ENCODE measurements around the gene ARHGAP26. TPM values are rescaled to one million over a fixed set of nuclear protein-coding genes. Genes with fewer than 3 reads are reported as not detected.

The ARHGAP26 gene
- total and polyA plus RNA-seq, 2 of the 4 experiments (the other 2 are of a cell fraction), result 0.54 to 0.56 TPM

DNA sequence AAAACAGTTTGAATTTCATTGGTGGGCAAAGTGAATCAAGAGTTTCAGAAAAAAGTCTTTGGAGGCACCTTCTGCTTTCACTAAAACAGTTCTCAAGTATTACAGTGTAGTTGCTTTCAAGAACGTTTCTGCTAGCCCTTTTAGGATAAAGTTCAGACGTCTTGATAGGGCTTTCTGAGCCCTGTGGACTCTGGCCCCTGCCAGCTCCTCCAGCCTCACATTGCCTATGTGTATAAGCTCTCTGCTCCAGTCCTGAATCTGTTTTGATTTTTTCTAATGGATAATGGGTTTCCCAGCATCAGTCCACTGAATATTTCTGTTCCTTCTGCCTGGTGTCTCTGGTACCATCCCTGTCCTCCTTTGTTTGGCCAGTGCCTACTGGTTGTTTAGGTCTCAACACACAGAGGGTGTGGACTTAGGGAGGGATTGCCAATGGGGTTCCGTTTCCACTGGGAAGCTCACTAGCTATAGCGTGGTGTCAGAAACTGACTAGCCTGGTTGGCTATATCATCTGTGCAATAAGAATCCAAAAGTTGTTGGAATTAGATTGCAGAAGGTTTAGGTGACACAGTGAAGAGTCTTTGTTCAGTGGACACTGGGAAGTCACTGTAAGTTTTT, 26.4 kb downstream of the ARHGAP26 start:
- POLR2A ChIA-PET (ENCODE audit: unreplicated experiment), result no interaction called here
- dilution Hi-C loops (cut with HindIII; ENCODE audit: low sequenced_read_pairs, unreplicated experiment) (no loop called here), intact Hi-C loops (cut with micrococcal nuclease) (no loop called here), in situ Hi-C loops (cut with MboI; ENCODE audit: low sequenced_read_pairs) (no loop called here)
- Histone ChIP-seq H2AFZ (replicated peaks; ENCODE audit: low read length, poor library complexity) (no peak overlapping the region), H3K56ac (ENCODE audit: extremely low read depth, insufficient read depth, low read length) (no peak overlapping the region), H2BK15ac (ENCODE audit: low read depth, low read length) (no peak overlapping the region), H3K79me1 (ENCODE audit: low read depth in 1 of 2, low read length in 2 of 2) (no peaks in the 10 kb centered on the region), H3K4ac (ENCODE audit: low read depth, low read length) (no peak overlapping the region), H2BK5ac (ENCODE audit: low read depth, low read length, poor library complexity, severe bottlenecking) (no peak overlapping the region), H3K4me3 (ENCODE audit: insufficient read depth, low read depth, low read length) (no peak overlapping the region), H3K36me3 (ENCODE audit: control insufficient read depth, insufficient read depth, low read length) (no peaks in the 10 kb centered on the region), H2AK5ac (ENCODE audit: low read depth, low read length) (no peak overlapping the region), H4K5ac (ENCODE audit: low read depth, low read length) (no peak overlapping the region), H3K9ac (ENCODE audit: low read depth, low read length) (no peak overlapping the region), H3K14ac (replicated peaks; ENCODE audit: low read depth, low read length) (no peak overlapping the region), H2BK20ac (ENCODE audit: low read depth, low read length) (no peak overlapping the region), H2AK9ac (replicated peaks; ENCODE audit: low read depth, low read length, poor library complexity) (no peak overlapping the region), H3K27ac (ENCODE audit: insufficient read depth, low read length) (no peak overlapping the region), H3K4me2 (ENCODE audit: low read depth, low read length) (no peak overlapping the region), H3K9me1 (ENCODE audit: insufficient read depth, low read length) (0 out of 2 replicates have a peak, but pooled peaks cover 2% of the 10 kb centered on the region), H4K20me1 (ENCODE audit: insufficient read depth, low read length) (no peaks in the 10 kb centered on the region), H3K18ac (ENCODE audit: low read depth, low read length) (no peak overlapping the region), H3K27me3 (ENCODE audit: control insufficient read depth, insufficient read depth, low read length) (peaks cover 39% of the 10 kb centered on the region), H4K91ac (ENCODE audit: insufficient read depth, low read depth, low read length) (no peak overlapping the region), H3K4me1 (ENCODE audit: control insufficient read depth, insufficient read depth, low read length) (no peaks in the 10 kb centered on the region), H3K9me3 (ENCODE audit: control insufficient read depth, insufficient read depth, low read length) (no peaks in the 10 kb centered on the region; the same call in 1 of the 2 replicates), H2BK120ac (ENCODE audit: low read depth, low read length) (no peak overlapping the region), H3K23ac (ENCODE audit: low read depth, low read length) (no peak overlapping the region), H4K8ac (ENCODE audit: low read depth in 2 of 2, low read length in 2 of 2) (no peak overlapping the region)
- no peak for DNase-seq
- WGBS, 2 experiments (ENCODE audit: extremely low coverage in 2 of 2, insufficient read length in 1 of 2), result 20% methylated on average over 1 of the region's 4 CpGs; no CpG with 5 or more reads in 1 of the 2 experiments
- no peak for ATAC-seq (ENCODE audit: low read depth)
- TF ChIP-seq SMC3 (IDR thresholded peaks at IDR 0.05; ENCODE audit: low read depth, low read length) (no peak), RCOR1 (IDR thresholded peaks at IDR 0.05; ENCODE audit: insufficient replicate concordance, low read length) (no peak), CHD1 (IDR thresholded peaks at IDR 0.05; ENCODE audit: low read depth, low read length) (no peak), BHLHE40 (IDR thresholded peaks at IDR 0.05; ENCODE audit: low read depth, low read length) (no peak), RAD21 (IDR thresholded peaks at IDR 0.05; ENCODE audit: low read length) (no peak), POLR2A (IDR thresholded peaks at IDR 0.05; ENCODE audit: low read depth, low read length) (no peak), MAZ (IDR thresholded peaks at IDR 0.05; ENCODE audit: borderline replicate concordance, low read depth, low read length) (no peak), MXI1 (IDR thresholded peaks at IDR 0.05; ENCODE audit: borderline replicate concordance, low read depth, low read length) (no peak), RFX5 (IDR thresholded peaks at IDR 0.05; ENCODE audit: low read depth, low read length) (no peak), FOS (IDR thresholded peaks at IDR 0.05; ENCODE audit: low read depth, low read length) (no peak), NFE2L2 (IDR thresholded peaks at IDR 0.05; ENCODE audit: low read depth, low read length) (no peak), MAFK (IDR thresholded peaks at IDR 0.05; ENCODE audit: low read depth, low read length) (no peak), CEBPB (IDR thresholded peaks at IDR 0.05; ENCODE audit: low read depth, low read length) (no peak)
- TF ChIP-seq, protein P1, sequence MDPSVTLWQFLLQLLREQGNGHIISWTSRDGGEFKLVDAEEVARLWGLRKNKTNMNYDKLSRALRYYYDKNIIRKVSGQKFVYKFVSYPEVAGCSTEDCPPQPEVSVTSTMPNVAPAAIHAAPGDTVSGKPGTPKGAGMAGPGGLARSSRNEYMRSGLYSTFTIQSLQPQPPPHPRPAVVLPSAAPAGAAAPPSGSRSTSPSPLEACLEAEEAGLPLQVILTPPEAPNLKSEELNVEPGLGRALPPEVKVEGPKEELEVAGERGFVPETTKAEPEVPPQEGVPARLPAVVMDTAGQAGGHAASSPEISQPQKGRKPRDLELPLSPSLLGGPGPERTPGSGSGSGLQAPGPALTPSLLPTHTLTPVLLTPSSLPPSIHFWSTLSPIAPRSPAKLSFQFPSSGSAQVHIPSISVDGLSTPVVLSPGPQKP (IDR thresholded peaks at IDR 0.05; ENCODE audit: borderline replicate concordance, low read depth, low read length), result no peak
- TF ChIP-seq, protein P2, sequence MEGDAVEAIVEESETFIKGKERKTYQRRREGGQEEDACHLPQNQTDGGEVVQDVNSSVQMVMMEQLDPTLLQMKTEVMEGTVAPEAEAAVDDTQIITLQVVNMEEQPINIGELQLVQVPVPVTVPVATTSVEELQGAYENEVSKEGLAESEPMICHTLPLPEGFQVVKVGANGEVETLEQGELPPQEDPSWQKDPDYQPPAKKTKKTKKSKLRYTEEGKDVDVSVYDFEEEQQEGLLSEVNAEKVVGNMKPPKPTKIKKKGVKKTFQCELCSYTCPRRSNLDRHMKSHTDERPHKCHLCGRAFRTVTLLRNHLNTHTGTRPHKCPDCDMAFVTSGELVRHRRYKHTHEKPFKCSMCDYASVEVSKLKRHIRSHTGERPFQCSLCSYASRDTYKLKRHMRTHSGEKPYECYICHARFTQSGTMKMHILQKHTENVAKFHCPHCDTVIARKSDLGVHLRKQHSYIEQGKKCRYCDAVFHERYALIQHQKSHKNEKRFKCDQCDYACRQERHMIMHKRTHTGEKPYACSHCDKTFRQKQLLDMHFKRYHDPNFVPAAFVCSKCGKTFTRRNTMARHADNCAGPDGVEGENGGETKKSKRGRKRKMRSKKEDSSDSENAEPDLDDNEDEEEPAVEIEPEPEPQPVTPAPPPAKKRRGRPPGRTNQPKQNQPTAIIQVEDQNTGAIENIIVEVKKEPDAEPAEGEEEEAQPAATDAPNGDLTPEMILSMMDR (conservative IDR thresholded peaks at IDR 0.05; ENCODE audit: low read depth, low read length), result no peak
- TF ChIP-seq, protein P3, sequence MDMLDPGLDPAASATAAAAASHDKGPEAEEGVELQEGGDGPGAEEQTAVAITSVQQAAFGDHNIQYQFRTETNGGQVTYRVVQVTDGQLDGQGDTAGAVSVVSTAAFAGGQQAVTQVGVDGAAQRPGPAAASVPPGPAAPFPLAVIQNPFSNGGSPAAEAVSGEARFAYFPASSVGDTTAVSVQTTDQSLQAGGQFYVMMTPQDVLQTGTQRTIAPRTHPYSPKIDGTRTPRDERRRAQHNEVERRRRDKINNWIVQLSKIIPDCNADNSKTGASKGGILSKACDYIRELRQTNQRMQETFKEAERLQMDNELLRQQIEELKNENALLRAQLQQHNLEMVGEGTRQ (IDR thresholded peaks at IDR 0.05; ENCODE audit: low read depth, low read length), result no peak
- BruUV-seq (replicated peaks), result no TSS peak
- CTCF ChIA-PET, result no interaction called here
